HK-2 (cell line): ENCODE data around the gene SLA2.
"Not testable (repeated sequence)": the region's sequence is repeated elsewhere in the genome, so short reads cannot be mapped to it uniquely, and the experiment has no call there.

Source experiments
- DNase-seq: peaks from one replicate; pipeline ENCODE4 v3.0.0-alpha.2; 2018; ENCODE audit not compliant: unreplicated experiment

Gene SLA2

GRCh38 chr20:36608388-36608728, 37.6 kb downstream of the SLA2 start:
- not testable (repeated sequence) for DNase-seq

- peak; percentile 17 for DNase-seq
Observed at GRCh38 chr20:36607586-36608387, 38.2 kb downstream of the SLA2 start.

- peak; percentile 26 for DNase-seq
Observed at GRCh38 chr20:36606158-36607066, 39.6 kb downstream of the SLA2 start.

- peak; percentile 100 for DNase-seq
Observed at GRCh38 chr20:36605399-36606157, 40.4 kb downstream of the SLA2 start, which contains the start of gene RAB5IF. Gene RAB5IF (plus strand): TSS chr20:36605779. CDS start chr20:36605952, 173 bp downstream.

GRCh38 chr20:36604952-36605398, 41.0 kb downstream of the SLA2 start:
- no peak for DNase-seq

GRCh38 chr20:36601540-36601939, 44.5 kb downstream of the SLA2 start:
- no peak for DNase-seq

GRCh38 chr20:36599912-36600345, 46.1 kb downstream of the SLA2 start:
- no peak for DNase-seq

- no peak for DNase-seq
Observed at GRCh38 chr20:36593347-36593929, 52.6 kb downstream of the SLA2 start.

GRCh38 chr20:36591854-36592641, 53.9 kb downstream of the SLA2 start:
- DNase-seq = peak; percentile 21

- DNase-seq = no peak
Observed at GRCh38 chr20:36591281-36591680, 54.7 kb downstream of the SLA2 start.

- no peak for DNase-seq
Observed at GRCh38 chr20:36587388-36588070, 58.5 kb downstream of the SLA2 start.

GRCh38 chr20:36585410-36586125, 60.4 kb downstream of the SLA2 start:
- no peak for DNase-seq

GRCh38 chr20:36584018-36584481, 61.9 kb downstream of the SLA2 start:
- no peak for DNase-seq

- no peak for DNase-seq
Observed at GRCh38 chr20:36582821-36583220, 63.2 kb downstream of the SLA2 start.

GRCh38 chr20:36582322-36582721, 63.7 kb downstream of the SLA2 start:
- no peak for DNase-seq

GRCh38 chr20:36579996-36580545, 65.9 kb downstream of the SLA2 start:
- peak; percentile 65 for DNase-seq

GRCh38 chr20:36578356-36579041, 67.5 kb downstream of the SLA2 start:
- no peak for DNase-seq

- DNase-seq = no peak
Observed at GRCh38 chr20:36576081-36576445, 69.9 kb downstream of the SLA2 start.
